ENCODE measurements around the gene GSDMA.

The GSDMA gene

DNA sequence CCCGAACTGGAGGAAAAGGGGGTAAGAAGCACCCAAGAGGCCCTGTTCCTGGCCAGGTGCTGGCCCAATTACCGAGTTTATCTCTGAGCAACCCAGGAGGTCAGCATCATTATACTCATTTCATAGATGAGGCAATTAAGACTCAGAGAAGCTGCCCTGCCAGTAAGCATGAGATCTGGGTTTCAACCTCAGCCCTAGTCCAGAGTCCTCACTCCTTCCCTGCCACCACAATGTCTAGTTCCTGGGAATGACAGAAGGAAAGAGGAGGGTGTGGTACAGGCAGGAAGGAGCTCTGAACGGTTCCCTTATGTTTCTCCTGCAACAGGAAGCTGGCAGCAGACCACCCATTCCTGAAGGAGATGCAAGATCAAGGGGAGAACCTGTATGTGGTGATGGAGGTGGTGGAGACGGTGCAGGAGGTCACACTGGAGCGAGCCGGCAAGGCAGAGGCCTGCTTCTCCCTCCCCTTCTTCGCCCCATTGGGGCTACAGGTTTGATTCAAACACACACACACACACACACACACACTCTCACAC lies 7.4 kb downstream of the GSDMA start:
- H3K9me3 ChIP-seq (replicated peaks; ENCODE audit: low read length), result no peaks in the 10 kb centered on the region
- no peaks in the 10 kb centered on the region for H3K36me3 ChIP-seq (ENCODE audit: insufficient read depth, low read length)
- H3K9ac ChIP-seq (ENCODE audit: low read depth, low read length), result no peak overlapping the region
- no peak overlapping the region for H3K4me3 ChIP-seq (ENCODE audit: low read length)
- no peaks in the 10 kb centered on the region for H3K4me1 ChIP-seq (ENCODE audit: control insufficient read depth, insufficient read depth, low read length)
- H3K27me3 ChIP-seq (ENCODE audit: control insufficient read depth, insufficient read depth, low read length), result peaks cover 56% of the 10 kb centered on the region
- H3K4me2 ChIP-seq (ENCODE audit: low read length), result no peak overlapping the region

DNA sequence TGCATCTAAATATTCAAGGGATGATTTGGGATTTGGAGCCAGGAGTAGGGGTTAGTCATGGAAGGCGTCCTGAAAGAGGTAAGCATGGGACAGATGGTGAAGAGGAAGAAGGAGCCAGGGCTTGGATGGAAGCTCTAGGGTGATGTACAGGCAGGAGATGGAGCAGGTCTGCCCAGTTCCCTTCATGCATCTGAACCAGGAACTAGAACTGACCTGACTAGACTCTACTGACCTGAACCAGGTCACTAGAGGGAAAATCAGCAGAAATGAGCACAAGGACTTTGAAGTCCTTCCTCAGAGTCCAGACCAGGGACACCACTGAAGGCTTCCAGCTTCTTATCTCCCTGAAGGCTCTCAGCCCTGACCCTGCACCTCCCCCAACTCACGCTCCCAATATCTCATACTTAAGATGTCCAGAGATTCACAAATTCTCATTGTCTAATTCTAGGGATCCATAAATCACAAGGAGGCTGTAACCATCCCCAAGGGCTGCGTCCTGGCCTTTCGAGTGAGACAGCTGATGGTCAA lies 8.3 kb downstream of the GSDMA start:
- Histone ChIP-seq H3K4me1 (ENCODE audit: control insufficient read depth, insufficient read depth, low read length) (no peaks in the 10 kb centered on the region), H3K9me3 (replicated peaks; ENCODE audit: low read length) (no peaks in the 10 kb centered on the region), H3K9ac (ENCODE audit: low read depth, low read length) (no peak overlapping the region), H3K36me3 (ENCODE audit: insufficient read depth, low read length) (no peaks in the 10 kb centered on the region), H3K4me3 (ENCODE audit: low read length) (no peak overlapping the region), H3K27me3 (ENCODE audit: control insufficient read depth, insufficient read depth, low read length) (peaks cover 50% of the 10 kb centered on the region), H3K4me2 (ENCODE audit: low read length) (no peak overlapping the region)

DNA sequence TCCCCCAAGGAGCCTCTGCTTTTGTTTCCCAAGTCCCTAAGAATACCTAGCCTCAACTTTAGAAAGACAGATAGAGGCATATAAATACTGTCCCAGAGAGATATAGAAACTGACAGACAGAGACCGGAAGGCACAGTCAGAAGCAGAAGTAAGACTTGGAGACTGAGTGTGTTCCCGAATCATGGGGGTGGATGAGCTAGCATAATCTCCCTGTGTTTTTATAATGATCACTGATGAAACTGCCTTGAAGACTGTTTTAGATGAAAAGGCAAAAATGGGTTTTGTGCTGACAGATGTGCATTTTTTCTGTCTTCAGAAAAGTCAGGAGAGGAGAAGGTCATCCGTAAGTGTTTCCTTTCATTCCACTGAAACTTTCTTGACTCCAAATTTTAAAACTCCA lies 9.5 kb downstream of the GSDMA start:
- H3K9ac ChIP-seq (ENCODE audit: low read depth, low read length), result no peak overlapping the region
- no peaks in the 10 kb centered on the region for H3K36me3 ChIP-seq (ENCODE audit: insufficient read depth, low read length)
- H3K4me2 ChIP-seq (ENCODE audit: low read length), result no peak overlapping the region
- H3K9me3 ChIP-seq (replicated peaks; ENCODE audit: low read length), result no peaks in the 10 kb centered on the region
- H3K4me1 ChIP-seq (ENCODE audit: control insufficient read depth, insufficient read depth, low read length), result no peaks in the 10 kb centered on the region
- H3K4me3 ChIP-seq (ENCODE audit: low read length), result no peak overlapping the region
- peaks cover 43% of the 10 kb centered on the region for H3K27me3 ChIP-seq (ENCODE audit: control insufficient read depth, insufficient read depth, low read length)

DNA sequence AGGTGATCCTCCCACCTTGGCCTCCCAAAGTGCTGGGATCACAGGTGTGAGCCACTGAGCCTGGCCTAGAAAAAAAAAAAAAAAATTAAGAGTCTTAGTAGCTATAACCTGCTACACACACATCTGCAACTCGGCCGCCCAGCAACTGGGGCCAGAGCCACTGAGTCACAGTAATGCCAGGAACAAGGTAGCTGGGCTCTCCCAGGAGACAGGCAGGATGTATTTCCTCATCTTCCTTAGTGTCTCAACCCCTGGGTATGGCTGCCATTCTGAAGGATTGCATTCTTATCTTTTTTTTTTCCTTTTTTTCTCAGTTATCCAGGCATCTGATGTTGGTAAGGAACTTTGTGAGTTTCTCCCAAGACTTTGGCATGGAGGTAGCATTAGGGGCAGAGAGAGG lies 10.7 kb downstream of the GSDMA start:
- H3K9ac ChIP-seq (ENCODE audit: low read depth, low read length), result no peak overlapping the region
- H3K4me1 ChIP-seq (ENCODE audit: control insufficient read depth, insufficient read depth, low read length), result no peaks in the 10 kb centered on the region
- H3K27me3 ChIP-seq (ENCODE audit: control insufficient read depth, insufficient read depth, low read length), result peaks cover 43% of the 10 kb centered on the region
- H3K36me3 ChIP-seq (ENCODE audit: insufficient read depth, low read length), result no peaks in the 10 kb centered on the region
- no peak overlapping the region for H3K4me3 ChIP-seq (ENCODE audit: low read length)
- H3K4me2 ChIP-seq (ENCODE audit: low read length), result no peak overlapping the region
- no peaks in the 10 kb centered on the region for H3K9me3 ChIP-seq (replicated peaks; ENCODE audit: low read length)

DNA sequence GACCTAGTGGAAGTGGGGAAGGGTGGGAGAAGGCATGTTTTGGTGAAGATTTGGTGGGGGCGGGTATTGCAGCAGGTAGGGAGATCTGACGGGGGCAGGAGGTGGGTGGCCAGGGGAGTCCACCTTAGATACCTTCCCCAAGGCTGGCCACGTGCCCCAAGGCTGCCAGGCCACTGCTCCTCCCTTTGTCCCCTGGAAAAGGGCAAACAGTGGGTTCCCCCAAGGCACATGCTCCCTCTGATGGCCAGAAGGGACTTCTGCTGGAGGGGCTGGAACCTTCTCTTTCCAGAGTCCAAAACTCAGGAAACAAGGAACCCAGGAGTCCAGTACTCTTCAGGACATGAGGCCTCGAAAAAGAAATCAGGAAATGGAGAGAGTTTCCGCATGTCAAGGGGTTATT lies 11.6 kb downstream of the GSDMA start:
- Histone ChIP-seq H3K27me3 (ENCODE audit: control insufficient read depth, insufficient read depth, low read length) (peaks cover 35% of the 10 kb centered on the region), H3K9ac (ENCODE audit: low read depth, low read length) (no peak overlapping the region), H3K36me3 (ENCODE audit: insufficient read depth, low read length) (no peaks in the 10 kb centered on the region), H3K4me3 (ENCODE audit: low read length) (no peak overlapping the region), H3K4me1 (ENCODE audit: control insufficient read depth, insufficient read depth, low read length) (peaks cover 8% of the 10 kb centered on the region), H3K9me3 (replicated peaks; ENCODE audit: low read length) (no peaks in the 10 kb centered on the region), H3K4me2 (ENCODE audit: low read length) (no peak overlapping the region)

DNA sequence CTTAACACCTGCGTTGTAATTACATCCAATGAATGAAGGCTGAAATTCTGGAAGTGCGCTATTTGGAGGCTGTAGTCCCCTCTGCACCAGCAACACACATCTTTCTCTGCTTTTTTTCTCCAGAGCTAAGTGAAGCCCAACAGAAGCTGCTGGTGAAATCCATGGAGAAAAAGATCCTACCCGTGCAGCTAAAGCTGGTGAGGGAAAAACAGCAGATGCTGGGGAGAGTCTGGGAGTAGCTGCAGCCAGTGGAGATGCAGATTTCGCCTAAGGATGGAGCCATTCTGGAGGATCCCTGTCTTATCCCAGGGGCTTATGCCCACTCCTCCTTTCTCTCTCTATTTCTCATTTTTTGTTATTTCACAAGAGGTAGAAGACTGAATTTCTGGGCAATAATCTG lies 13.0 kb downstream of the GSDMA start:
- Histone ChIP-seq H3K4me2 (ENCODE audit: low read length) (no peak overlapping the region), H3K27me3 (ENCODE audit: control insufficient read depth, insufficient read depth, low read length) (peaks cover 23% of the 10 kb centered on the region), H3K4me1 (ENCODE audit: control insufficient read depth, insufficient read depth, low read length) (peaks cover 15% of the 10 kb centered on the region), H3K4me3 (ENCODE audit: low read length) (no peak overlapping the region), H3K9ac (ENCODE audit: low read depth, low read length) (no peak overlapping the region), H3K36me3 (ENCODE audit: insufficient read depth, low read length) (no peaks in the 10 kb centered on the region), H3K9me3 (replicated peaks; ENCODE audit: low read length) (no peaks in the 10 kb centered on the region)

DNA sequence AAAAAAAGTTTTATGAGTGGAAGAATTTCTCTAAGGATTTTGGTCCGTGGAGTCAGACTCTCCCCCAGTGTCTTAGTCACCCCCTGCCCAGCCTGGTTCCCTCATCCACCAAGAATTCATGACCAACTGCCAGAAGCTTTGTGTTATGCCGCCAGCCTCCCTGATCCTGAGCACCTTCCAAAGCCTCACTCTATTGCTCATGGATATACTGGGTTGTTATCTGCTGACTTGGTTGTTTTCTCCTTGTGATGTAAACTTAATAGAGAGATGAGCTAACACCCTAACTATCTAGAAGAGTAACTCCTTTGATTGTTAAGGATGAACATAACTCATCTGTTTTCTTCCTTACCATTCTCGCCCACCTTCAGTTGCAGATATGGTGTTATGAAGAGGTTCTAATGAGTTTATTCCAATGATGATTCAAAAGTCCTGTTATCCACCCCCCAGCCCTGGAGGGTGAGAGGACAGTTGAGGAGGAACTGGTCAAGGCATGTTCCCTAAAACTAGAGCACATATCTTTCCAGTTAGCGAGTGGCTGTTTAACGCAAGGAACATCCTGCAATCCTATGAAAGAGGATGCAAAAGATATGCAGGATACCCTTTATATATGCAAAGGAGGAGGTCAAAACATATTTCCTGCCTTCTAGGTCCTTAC lies 16.3 kb downstream of the GSDMA start:
- H3K9ac ChIP-seq (ENCODE audit: low read depth, low read length), result no peak overlapping the region
- H3K36me3 ChIP-seq (ENCODE audit: insufficient read depth, low read length), result peaks cover under 1% of the 10 kb centered on the region
- H3K4me3 ChIP-seq (ENCODE audit: low read length), result peak overlapping the region; percentile 77
- peaks cover 24% of the 10 kb centered on the region for H3K4me1 ChIP-seq (ENCODE audit: control insufficient read depth, insufficient read depth, low read length)
- H3K27me3 ChIP-seq (ENCODE audit: control insufficient read depth, insufficient read depth, low read length), result peaks cover 4% of the 10 kb centered on the region
- no peaks in the 10 kb centered on the region for H3K9me3 ChIP-seq (replicated peaks; ENCODE audit: low read length)
- peak overlapping the region; percentile 92 for H3K4me2 ChIP-seq (ENCODE audit: low read length)

DNA sequence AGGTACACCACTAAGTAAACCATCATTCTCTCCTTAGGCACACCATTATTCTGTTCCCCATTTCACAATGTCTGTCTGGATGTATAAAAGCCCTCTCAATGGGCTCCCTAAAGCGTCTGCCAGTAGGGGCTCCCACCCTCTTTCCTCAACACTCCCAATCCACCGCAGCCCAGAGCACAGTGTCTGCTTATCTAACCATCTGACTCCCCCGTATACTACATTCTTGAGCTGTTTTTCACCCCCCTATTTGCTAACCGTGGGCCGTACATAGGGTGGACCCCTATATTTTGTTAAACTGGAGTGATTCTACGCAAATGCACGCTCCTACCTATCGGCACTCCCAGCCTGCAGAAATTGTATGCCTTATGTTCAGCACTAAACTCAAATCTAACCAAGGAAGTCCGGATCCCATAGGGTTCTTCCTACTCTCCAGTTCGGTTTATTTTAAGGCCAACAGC lies 17.1 kb downstream of the GSDMA start:
- Histone ChIP-seq H3K27me3 (ENCODE audit: control insufficient read depth, insufficient read depth, low read length) (peaks cover 3% of the 10 kb centered on the region), H3K36me3 (ENCODE audit: insufficient read depth, low read length) (peaks cover 8% of the 10 kb centered on the region), H3K4me2 (ENCODE audit: low read length) (peak overlapping the region; percentile 92), H3K9ac (ENCODE audit: low read depth, low read length) (peak overlapping the region; percentile 74), H3K9me3 (replicated peaks; ENCODE audit: low read length) (no peaks in the 10 kb centered on the region), H3K4me3 (ENCODE audit: low read length) (peak overlapping the region; percentile 77), H3K4me1 (ENCODE audit: control insufficient read depth, insufficient read depth, low read length) (peaks cover 24% of the 10 kb centered on the region)

DNA sequence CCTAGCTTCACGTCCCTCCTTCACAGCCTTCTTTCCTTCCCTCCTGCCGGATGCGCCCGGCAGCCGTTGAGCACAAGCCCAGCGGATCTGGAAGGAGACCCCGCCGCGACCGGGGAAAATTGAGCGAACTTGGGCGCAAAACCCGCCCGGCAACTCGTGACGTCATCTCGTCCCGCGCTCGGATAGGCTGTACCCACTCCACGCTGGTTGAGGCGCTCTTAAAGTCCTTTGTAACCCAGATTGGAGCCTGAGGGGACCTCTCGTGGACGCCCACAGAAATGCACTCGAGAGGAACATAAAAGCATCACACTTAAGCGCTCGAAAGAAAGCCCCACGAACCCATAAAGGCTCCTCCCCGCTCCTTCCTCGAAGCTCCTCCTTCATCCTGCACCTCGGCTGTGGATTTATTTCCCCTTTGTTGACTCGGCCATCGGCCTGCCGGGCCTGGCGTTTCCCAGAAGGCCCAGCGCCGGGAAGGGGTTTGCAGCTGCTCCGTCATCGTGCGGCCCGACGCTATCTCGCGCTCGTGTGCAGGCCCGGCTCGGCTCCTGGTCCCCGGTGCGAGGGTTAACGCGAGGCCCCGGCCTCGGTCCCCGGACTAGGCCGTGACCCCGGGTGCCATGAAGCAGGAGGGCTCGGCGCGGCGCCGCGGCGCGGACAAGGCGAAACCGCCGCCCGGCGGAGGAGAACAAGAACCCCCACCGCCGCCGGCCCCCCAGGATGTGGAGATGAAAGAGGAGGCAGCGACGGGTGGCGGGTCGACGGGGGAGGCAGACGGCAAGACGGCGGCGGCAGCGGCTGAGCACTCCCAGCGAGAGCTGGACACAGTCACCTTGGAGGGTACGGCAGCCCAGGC lies 17.8 kb downstream of the GSDMA start, which contains the start of gene PSMD3:
Gene PSMD3, plus strand, starts transcription at position 457 of the 856 bp plus-strand sequence. Its CDS starts 164 bp downstream, at position 621.
- Histone ChIP-seq H3K27me3 (ENCODE audit: control insufficient read depth, insufficient read depth, low read length) (peaks cover 2% of the 10 kb centered on the region), H3K4me3 (ENCODE audit: low read length) (peak within 1 kb of the TSS; percentile 97), H3K4me1 (ENCODE audit: control insufficient read depth, insufficient read depth, low read length) (peaks cover 24% of the 10 kb centered on the region), H3K9ac (ENCODE audit: low read depth, low read length) (peak within 1 kb of the TSS; percentile 99), H3K4me2 (ENCODE audit: low read length) (peak within 1 kb of the TSS; percentile 98), H3K9me3 (replicated peaks; ENCODE audit: low read length) (no peaks in the 10 kb centered on the region), H3K36me3 (ENCODE audit: insufficient read depth, low read length) (peaks cover 15% of the 10 kb centered on the region)

DNA sequence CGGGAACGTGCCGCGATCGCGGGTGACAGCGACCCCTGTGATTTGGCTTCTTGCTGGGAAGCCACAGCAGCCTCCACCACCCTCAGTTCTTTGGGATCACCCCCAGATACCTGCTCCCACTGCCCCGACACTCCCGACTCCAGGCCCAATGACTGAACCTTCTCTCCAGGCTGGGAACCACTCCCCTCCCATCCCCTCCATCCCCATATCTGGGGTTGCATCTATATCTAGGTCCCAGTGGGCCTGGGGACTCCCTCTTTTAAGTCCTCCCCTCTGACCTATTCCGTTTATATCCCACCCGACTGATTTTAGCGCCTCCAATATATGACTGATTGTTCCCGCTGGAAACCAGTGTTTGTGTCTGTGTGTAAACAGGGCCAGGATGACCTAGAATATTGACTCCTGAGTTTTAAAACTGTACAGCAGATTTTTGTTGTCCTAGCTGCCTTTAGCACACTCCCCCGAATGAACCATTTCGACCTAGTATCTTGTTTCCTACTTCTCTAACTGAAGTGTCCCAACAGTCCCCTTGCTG lies 18.5 kb downstream of the GSDMA start:
- peak overlapping the region; percentile 99 for H3K9ac ChIP-seq (ENCODE audit: low read depth, low read length)

DNA sequence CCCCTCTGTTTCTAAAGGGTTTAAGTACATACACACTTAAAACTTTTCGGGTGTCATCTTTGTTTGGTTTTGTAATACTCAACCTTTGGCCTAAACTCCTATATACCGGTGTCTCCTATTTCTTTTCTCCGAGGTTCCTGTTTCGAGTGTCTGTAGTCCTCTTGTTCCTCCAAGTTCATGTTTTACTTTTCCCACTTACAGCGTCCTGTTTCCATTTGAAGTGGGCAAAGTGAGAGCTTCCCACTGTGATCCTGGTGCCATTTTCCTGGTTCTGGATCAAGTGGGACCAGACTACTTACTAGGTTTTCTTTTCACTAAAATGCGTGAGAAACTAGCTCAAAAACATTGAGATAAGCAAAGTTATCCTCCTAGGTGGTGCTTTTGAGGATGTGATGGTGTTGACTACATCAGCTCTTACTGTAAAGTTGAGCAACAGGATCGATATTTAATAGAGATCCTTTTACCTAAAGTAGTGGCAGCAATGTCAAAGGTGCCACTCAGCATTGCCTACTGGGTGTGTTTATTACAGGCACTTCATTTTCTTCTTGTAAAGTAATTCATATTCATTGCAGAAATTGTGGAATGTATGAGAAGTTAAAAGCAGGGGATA lies 19.1 kb downstream of the GSDMA start:
- Histone ChIP-seq H3K4me3 (ENCODE audit: low read length) (peak overlapping the region; percentile 97), H3K9me3 (replicated peaks; ENCODE audit: low read length) (no peaks in the 10 kb centered on the region), H3K4me1 (ENCODE audit: control insufficient read depth, insufficient read depth, low read length) (peaks cover 24% of the 10 kb centered on the region), H3K27me3 (ENCODE audit: control insufficient read depth, insufficient read depth, low read length) (no peaks in the 10 kb centered on the region), H3K36me3 (ENCODE audit: insufficient read depth, low read length) (peaks cover 27% of the 10 kb centered on the region), H3K9ac (ENCODE audit: low read depth, low read length) (peak overlapping the region; percentile 99), H3K4me2 (ENCODE audit: low read length) (peak overlapping the region; percentile 98)

More for the DNA sequence above, 18.5 kb downstream of the GSDMA start:
- peaks cover 21% of the 10 kb centered on the region for H3K36me3 ChIP-seq (ENCODE audit: insufficient read depth, low read length)
- H3K4me2 ChIP-seq (ENCODE audit: low read length), result peak overlapping the region; percentile 98
- H3K27me3 ChIP-seq (ENCODE audit: control insufficient read depth, insufficient read depth, low read length), result no peaks in the 10 kb centered on the region
- H3K4me1 ChIP-seq (ENCODE audit: control insufficient read depth, insufficient read depth, low read length), result peaks cover 24% of the 10 kb centered on the region
- no peaks in the 10 kb centered on the region for H3K9me3 ChIP-seq (replicated peaks; ENCODE audit: low read length)
- peak overlapping the region; percentile 97 for H3K4me3 ChIP-seq (ENCODE audit: low read length)

Measured in skeletal muscle satellite cell (primary cell).